HG03460 (cell line): ENCODE results near the gene KCTD20.

ENCODE experiments used
- ATAC-seq: cut with Tn5 transposase; IDR thresholded peaks from one replicate; pipeline ENCODE4 v1.9.1; 2021; ENCODE audit not compliant: unreplicated experiment

KCTD20 gene

DNA sequence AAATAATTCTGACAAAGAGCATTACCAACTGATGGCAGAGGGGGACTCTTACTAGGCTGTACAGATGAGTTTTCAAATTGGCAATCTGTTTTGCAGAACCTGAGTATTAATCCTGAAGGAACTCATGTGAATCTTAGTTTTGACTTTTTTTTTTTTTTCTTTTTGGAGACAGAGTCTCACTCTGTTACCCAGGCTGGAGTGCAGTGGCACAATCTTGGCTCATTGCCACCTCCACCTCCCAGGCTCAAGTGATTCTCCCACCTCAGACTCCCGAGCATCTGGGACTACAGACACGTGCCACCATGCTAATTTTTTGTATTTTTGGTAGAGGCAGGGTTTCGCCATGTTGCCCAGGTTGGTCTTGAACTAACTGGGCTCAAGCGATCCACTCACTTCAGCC is 49.3 kb downstream of the KCTD20 start:
- ATAC-seq: no peak

DNA sequence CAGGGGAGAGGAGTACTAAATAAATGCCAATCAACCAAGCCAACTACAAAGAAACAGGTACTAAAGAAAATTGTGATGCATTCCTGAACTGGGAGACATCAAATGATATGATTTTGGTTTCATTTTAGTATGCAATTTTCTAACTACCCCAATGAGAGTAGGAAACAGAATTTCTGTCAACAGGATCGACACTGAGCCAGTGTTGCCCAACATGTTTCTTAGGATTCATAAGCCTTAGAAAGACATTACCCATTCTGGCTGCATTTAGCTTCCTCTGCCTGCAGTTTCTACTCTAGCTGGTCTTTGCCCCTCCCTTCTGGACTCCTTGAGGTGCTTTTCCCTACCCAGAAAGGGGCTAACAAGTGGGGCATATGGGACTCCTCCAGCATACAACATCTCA is 49.8 kb downstream of the KCTD20 start:
- no peak for ATAC-seq

DNA sequence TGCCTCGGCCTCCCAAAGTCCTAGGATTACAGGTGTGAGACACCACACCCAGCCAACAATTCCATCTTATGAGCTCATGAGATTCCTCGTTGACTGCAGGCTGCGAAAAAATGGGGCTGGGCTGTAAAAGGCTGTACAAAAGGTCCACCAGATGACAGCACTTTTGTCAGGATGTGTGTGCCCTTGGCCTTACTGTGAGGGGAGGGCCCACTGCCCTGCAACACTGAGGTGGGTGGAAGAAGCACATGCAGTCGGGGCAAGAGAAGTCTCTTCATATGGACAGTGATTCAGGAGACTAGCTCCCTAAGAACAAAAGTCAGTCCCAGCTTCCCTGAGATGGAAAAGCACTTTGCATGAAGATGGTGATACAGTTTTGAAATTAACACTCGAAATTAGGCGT is 50.5 kb downstream of the KCTD20 start:
- no peak for ATAC-seq

- ATAC-seq: no peak
Observed at GRCh38 chr6:36493859-36494258, 51.1 kb downstream of the KCTD20 start.

DNA sequence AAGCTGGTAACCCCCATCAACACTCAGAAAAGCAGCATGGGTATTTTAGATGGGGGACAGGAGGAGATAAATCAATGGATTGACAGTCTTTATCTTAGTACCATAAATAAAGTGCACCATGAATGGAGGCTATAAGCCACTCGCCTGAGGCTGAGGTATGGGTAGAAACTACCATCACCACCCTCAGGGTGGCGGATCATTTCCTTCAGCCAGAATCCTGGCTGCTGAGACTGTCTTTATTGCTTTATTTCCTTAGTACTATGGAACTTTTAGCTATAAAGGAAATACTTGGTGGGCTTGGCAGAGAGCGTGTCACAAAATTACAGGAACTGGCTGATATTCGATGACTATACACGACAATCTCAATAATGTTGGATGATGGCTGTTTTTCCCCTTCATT is 52.3 kb downstream of the KCTD20 start:
- no peak for ATAC-seq

DNA sequence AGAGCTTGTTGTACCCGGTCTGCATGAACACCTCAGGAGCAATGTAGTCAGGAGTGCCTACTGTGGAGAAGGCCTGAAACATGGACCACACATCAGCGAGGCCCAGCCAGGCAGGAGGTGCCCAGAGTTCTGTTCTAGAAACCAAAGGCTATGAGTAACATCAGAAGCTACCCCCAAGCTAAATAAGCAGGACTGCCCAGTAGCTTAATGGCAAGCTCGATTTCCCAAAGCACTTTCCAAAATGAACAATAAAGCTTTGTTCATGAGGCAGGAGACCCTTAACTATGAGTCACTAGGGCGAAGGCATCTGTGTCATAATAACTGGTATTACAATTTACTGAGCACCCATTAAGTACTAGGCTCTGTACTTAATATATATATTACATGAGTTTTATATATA is 57.1 kb downstream of the KCTD20 start:
- ATAC-seq: no peak

GRCh38 chr6:36501686-36502085 is 58.9 kb downstream of the KCTD20 start:
- no peak for ATAC-seq

DNA sequence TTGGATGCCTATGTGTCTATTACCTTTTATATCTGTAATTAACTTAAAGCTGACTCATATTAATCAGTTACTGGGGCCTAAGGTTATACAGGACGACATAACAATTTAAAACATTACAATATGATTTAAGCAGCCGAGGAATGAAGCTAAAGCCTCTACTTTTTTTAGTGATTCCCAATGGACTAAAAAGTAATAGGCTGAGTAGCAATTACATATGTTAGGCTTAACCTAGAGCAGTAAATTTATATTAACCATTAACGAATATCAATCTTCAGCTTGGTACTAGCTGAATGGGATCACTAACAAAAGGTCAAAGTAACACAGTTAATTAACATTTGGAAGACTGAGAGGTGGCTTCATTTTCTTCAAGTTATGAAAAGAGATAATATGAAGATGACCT is 61.4 kb downstream of the KCTD20 start:
- ATAC-seq: no peak

DNA sequence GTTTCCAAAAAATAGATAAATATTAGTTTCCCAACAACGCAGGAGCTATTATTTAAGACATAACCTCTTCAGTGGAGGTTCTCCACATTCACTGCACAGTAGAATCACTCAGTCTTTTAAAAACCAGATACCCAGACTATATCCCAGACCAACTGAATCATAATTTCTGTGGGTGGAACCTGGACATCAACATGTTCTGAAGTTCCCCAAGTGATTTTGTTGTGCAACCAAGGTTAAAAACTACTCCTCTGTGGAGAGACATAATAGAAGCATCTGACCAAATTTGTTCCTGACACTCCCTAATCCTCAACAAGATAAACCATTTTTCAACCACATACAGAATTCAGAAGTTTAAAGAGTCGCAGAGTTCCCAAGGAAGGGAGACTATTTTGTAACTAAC is 62.2 kb downstream of the KCTD20 start:
- ATAC-seq: no peak

- ATAC-seq: no peak
Observed at GRCh38 chr6:36505744-36506534, 63.1 kb downstream of the KCTD20 start.

- no peak for ATAC-seq
Observed at GRCh38 chr6:36506611-36507010, 63.8 kb downstream of the KCTD20 start.

- ATAC-seq: no peak
Observed at GRCh38 chr6:36508532-36508931, 65.7 kb downstream of the KCTD20 start.

GRCh38 chr6:36510365-36510764 is 67.6 kb downstream of the KCTD20 start:
- ATAC-seq: no peak

- ATAC-seq: no peak
Observed at GRCh38 chr6:36514554-36515456, 72.0 kb downstream of the KCTD20 start.

- no peak for ATAC-seq
Observed at GRCh38 chr6:36515844-36516243, 73.0 kb downstream of the KCTD20 start.

DNA sequence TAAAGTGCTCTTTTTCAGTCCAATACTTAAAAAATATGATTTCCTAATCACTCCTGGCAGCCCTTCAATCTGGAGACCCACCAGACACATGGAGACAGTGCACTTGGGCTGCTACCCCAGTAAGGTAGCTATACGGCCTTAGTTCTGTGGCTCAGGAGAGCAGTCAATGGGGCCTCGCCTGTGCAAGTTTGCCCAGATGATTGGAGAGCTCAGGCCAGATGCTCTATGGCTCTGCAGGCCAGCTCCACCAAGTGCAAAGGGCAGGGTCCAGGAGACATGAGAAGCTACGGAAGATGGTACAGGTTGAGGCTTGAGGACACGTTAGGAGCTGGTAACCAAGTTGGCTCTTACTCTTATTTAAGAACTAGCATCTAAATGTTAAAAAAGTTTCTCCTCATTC is 73.8 kb downstream of the KCTD20 start:
- no peak for ATAC-seq

GRCh38 chr6:36516988-36517387 is 74.2 kb downstream of the KCTD20 start:
- no peak for ATAC-seq

GRCh38 chr6:36517408-36517807 is 74.6 kb downstream of the KCTD20 start:
- no peak for ATAC-seq

DNA sequence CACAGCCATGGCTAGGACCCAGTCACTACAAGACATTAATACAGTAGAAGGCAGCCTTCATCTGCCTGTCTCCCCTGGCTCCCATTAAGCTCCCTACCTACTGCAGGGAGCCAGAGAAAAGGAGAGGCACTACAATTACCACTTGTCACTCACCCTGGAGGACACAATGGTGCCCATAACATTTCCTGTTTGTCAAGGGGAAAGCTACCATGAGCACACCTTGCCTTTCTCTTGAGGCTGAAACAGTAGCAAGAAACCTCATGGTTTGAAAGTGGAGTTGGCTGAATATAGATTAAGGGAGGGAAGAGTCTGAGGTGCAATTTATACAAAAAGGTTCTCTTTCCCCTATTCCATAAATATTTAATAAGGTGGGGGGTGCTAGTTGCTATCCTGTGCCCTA is 76.6 kb downstream of the KCTD20 start:
- ATAC-seq: no peak

GRCh38 chr6:36523451-36523850 is 80.7 kb downstream of the KCTD20 start:
- ATAC-seq: no peak

- ATAC-seq: no peak
Observed at GRCh38 chr6:36523936-36524499, 81.2 kb downstream of the KCTD20 start.

GRCh38 chr6:36524871-36525270 is 82.1 kb downstream of the KCTD20 start:
- ATAC-seq: no peak
